Measurements from ENCODE around the gene DSTN. TPM values are rescaled to one million over a fixed set of nuclear protein-coding genes. Genes with fewer than 3 reads are reported as not detected.
A peak's percentile ranks its signal among the peaks of the same experiment; 100 is the strongest.

Gene DSTN
- total and polyA plus RNA-seq, 4 donors, result 1,041 to 5,298 (median 2,110) TPM

DNA sequence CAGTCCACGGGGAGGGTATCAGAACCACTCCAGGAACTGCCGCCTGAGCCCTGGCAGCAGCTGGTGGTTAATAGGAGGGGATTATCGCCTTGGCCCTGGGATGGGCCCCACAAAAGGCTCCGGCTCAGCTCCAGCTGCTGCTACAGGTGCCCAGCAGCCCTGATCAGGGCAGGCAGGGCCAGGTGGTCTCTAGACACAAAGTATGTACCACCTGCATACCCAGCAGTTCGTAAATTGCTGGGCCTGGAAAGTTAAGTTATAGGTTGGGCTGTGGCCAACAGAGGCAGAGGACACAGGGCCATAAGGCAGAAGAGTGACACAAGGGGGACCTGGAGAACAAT, 77.1 kb downstream of the DSTN start:
- DNase-seq (peak; percentile 30 to 48), ATAC-seq (ENCODE audit: low FRiP score) (no peak)
- Histone ChIP-seq H3K27ac (ENCODE audit: low read depth in 1 of 2, low read length in 2 of 2) (no peak overlapping the region), H3K36me3 (ENCODE audit: control insufficient read depth in 1 of 2, insufficient read depth in 2 of 2, low read length in 1 of 2) (peaks cover 0 to 2% of the 10 kb centered on the region in 2 donors), H3K4me1 (ENCODE audit: control insufficient read depth in 1 of 2, insufficient read depth in 2 of 2, low read length in 2 of 2) (no peaks in the 10 kb centered on the region), H3K9me3 (ENCODE audit: control insufficient read depth, low read length) (no peaks in the 10 kb centered on the region), H3K27me3 (ENCODE audit: control insufficient read depth in 1 of 2, insufficient read depth in 2 of 2, low read length in 1 of 2) (no peaks in the 10 kb centered on the region), H3K4me3 (ENCODE audit: low read length in 2 of 2) (no peak overlapping the region)
- whole genome bisulfite sequencing, 2 donors, result 63 to 71% methylated on average over 5 of the region's 5 CpGs
- intact Hi-C loops (cut with DNase I), result no loop called here

DNA sequence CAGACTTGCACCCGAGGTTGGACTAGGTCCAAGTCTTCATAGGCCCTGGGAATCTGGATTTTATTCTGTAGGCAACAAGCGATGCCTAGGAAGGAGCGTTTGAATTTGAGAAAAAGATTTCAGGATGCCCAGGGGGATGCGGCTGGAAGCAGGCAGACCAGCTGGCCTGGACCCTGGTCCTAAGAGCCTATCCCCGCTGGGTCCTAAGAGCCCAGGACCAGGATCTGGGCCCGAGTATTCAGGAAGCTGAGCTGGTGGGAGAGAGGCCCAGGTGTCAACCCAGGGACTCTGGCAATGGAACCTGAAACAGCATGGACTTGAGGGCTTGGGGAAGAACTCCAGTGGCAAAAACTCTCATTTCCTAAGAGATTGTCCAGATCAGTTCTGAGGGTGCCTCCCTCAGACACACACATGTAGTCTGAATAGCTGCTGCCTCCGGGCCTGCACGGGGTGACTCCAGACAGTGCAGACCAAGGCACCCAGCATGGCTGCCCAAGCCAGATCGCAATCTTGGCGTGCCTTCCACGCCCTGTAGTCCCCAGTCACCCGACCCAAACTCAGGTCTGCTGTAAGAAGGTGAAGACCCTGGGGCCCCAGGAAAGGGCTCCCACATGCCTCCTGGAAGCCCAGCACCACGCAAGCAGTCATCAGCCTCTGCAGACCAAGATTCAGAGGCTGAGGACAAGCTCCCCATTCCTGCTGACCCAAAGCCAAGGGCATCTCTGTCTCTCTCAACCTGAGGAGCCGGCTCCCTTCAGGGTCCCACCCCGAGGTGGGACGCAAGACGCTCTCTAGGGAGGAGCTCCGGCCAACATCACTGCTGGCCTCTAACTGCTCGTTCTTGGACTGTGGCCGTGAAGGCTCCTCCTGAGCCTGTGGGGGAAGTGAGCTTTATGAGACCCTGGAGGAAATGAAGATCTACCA, 77.8 kb downstream of the DSTN start:
- WGBS, 2 donors, result 55 to 65% methylated on average over 20 of the region's 20 CpGs
- H3K36me3 ChIP-seq (ENCODE audit: control insufficient read depth in 1 of 2, insufficient read depth in 2 of 2, low read length in 1 of 2), result peaks cover 0 to 2% of the 10 kb centered on the region in 2 donors
- intact Hi-C loops (cut with DNase I), result no loop called here
- H3K27ac ChIP-seq (ENCODE audit: low read depth in 1 of 2, low read length in 2 of 2), result no peak overlapping the region
- H3K4me1 ChIP-seq (ENCODE audit: control insufficient read depth in 1 of 2, insufficient read depth in 2 of 2, low read length in 2 of 2), result no peaks in the 10 kb centered on the region
- H3K27me3 ChIP-seq (ENCODE audit: control insufficient read depth in 1 of 2, insufficient read depth in 2 of 2, low read length in 1 of 2), result no peaks in the 10 kb centered on the region
- peak in 1 of 2 donors; percentile 65 for DNase-seq
- H3K4me3 ChIP-seq (ENCODE audit: low read length in 2 of 2), result no peak overlapping the region
- ATAC-seq (ENCODE audit: low FRiP score), result no peak
- no peaks in the 10 kb centered on the region for H3K9me3 ChIP-seq (ENCODE audit: control insufficient read depth, low read length)

DNA sequence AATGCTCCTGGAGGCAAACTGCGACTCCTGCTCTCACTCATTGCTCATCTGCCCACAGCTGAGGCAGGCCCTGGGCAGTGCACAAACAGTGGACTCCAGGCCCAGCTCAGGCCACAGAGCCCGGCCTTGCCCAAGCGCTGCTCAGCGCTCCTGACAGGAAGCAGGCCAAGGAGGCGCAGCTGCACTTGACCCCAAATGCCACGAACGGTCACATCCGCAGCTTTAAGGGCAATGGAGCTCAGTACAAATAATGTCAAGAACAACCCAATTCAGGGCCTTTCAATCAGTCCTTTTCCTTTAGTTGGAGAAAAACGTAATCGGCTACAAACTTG, 78.4 kb downstream of the DSTN start:
- Histone ChIP-seq H3K4me1 (ENCODE audit: control insufficient read depth in 1 of 2, insufficient read depth in 2 of 2, low read length in 2 of 2) (no peaks in the 10 kb centered on the region), H3K9me3 (ENCODE audit: control insufficient read depth, low read length) (no peaks in the 10 kb centered on the region), H3K4me3 (ENCODE audit: low read length in 2 of 2) (no peak overlapping the region), H3K27ac (ENCODE audit: low read depth in 1 of 2, low read length in 2 of 2) (no peak overlapping the region), H3K27me3 (ENCODE audit: control insufficient read depth in 1 of 2, insufficient read depth in 2 of 2, low read length in 1 of 2) (no peaks in the 10 kb centered on the region), H3K36me3 (ENCODE audit: control insufficient read depth in 1 of 2, insufficient read depth in 2 of 2, low read length in 1 of 2) (peaks cover 0 to 2% of the 10 kb centered on the region in 2 donors)
- WGBS, 2 donors, result 52 to 61% methylated on average over 10 of the region's 10 CpGs
- DNase-seq (peak in 1 of 2 donors; percentile 81), ATAC-seq (ENCODE audit: low FRiP score) (no peak)
- intact Hi-C loops (cut with DNase I), result no loop called here

DNA sequence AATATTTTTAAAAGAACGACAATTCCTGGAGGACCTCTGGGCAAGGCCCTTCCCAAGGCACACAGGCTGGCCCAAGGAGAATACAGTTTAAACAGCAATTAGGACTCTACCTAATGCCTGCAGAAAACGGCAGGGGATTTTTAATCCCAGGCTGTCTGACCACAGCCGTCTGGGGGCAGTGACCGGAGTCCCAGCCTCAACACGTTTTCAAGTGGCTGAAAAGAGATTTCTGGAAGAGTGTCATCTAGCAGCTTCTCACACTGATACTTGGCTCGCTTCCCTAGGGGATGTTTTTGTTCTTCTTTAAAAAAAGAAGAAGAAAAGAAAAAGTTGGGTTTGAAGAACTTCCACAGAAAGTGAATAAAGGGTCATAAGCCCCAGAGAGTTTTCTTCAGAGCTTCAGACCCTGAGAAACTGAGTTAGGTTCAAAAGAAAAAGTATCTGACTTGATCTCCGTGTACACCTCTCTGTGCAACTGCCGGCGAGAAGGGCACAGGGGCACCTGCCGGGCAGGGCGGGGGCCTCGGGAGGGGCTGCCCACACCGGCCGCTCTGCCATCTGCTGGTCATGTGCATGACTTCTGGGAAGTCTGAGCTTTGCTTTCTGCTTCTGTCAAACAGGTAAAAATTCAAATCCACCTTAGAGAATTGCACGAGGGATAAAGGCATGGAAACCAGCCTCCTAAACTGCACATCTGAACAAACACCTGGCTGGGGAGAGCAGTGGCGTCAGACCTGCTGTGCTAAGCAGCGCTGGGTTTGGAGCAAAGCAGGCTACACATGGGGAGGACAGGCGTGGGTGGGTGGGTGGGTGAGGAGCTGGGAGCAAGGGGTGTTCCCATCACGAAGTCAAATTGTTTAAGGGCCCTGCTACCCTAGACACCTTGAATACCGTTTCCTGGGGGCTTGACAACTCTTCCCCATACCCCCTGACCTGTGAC, 79.2 kb downstream of the DSTN start:
- Histone ChIP-seq H3K4me1 (ENCODE audit: control insufficient read depth in 1 of 2, insufficient read depth in 2 of 2, low read length in 2 of 2) (no peaks in the 10 kb centered on the region), H3K27me3 (ENCODE audit: control insufficient read depth in 1 of 2, insufficient read depth in 2 of 2, low read length in 1 of 2) (no peaks in the 10 kb centered on the region), H3K27ac (ENCODE audit: low read depth in 1 of 2, low read length in 2 of 2) (no peak overlapping the region), H3K36me3 (ENCODE audit: control insufficient read depth in 1 of 2, insufficient read depth in 2 of 2, low read length in 1 of 2) (peaks cover 0 to 2% of the 10 kb centered on the region in 2 donors), H3K9me3 (ENCODE audit: control insufficient read depth, low read length) (no peaks in the 10 kb centered on the region), H3K4me3 (ENCODE audit: low read length in 2 of 2) (no peak overlapping the region)
- WGBS, 2 donors, result 61 to 69% methylated on average over 20 of the region's 20 CpGs
- ATAC-seq (ENCODE audit: low FRiP score) (no peak), DNase-seq (peak in 1 of 2 donors; percentile 72)
- intact Hi-C loops (cut with DNase I), result no loop called here

DNA sequence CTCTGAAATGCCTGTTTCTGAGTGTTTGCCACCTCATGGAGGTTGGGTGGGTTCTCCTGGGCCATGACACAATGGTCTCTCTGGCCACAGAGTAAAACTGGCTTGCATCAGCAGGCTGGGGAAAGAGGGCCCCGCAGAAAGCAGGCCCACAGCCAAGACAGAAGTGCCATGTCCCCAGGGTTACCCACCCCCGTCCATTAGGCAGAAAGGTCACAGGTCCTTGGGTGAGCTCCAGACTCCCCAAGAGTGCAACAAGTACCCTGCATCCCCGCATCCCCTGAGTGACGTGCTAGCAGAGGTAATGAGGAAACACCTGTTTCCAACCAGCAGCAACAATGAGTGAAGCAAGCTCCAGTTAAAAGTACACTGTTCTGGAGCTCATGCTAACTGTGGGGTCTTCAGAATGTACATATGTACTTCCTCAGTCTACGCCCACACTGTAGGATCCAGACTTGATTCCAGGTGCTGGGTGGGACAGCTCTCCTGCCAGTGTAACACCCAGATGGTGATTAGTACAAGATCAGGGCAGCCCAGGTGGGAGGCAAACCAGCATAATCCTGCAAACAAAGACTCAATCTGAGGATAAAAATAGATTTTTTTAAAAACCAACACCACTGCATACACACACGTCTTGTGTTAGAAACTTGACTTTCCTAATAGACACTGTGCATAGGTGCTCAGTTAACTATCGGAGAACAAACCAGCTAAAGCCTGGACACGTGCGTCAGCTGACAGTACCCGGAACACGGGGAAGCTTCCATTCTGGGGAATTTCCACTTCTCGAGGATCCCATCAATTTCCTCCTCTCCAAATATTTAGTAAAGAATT, 80.6 kb downstream of the DSTN start:
- no peaks in the 10 kb centered on the region for H3K4me1 ChIP-seq (ENCODE audit: control insufficient read depth in 1 of 2, insufficient read depth in 2 of 2, low read length in 2 of 2)
- WGBS, 2 donors, result 63 to 65% methylated on average over 12 of the region's 12 CpGs
- ATAC-seq (ENCODE audit: low FRiP score) (no peak), DNase-seq (peak in 1 of 2 donors; percentile 60)
- peaks cover 0 to 2% of the 10 kb centered on the region in 2 donors for H3K36me3 ChIP-seq (ENCODE audit: control insufficient read depth in 1 of 2, insufficient read depth in 2 of 2, low read length in 1 of 2)
- H3K9me3 ChIP-seq (ENCODE audit: control insufficient read depth, low read length), result no peaks in the 10 kb centered on the region
- H3K27me3 ChIP-seq (ENCODE audit: control insufficient read depth in 1 of 2, insufficient read depth in 2 of 2, low read length in 1 of 2), result no peaks in the 10 kb centered on the region
- H3K4me3 ChIP-seq (ENCODE audit: low read length in 2 of 2), result no peak overlapping the region
- H3K27ac ChIP-seq (ENCODE audit: low read depth in 1 of 2, low read length in 2 of 2), result no peak overlapping the region
- intact Hi-C loops (cut with DNase I), result loop anchor here in 1 of 2 donors (10.0 kb wide), 1 partner anchor 244 kb away; no protein-coding TSS in a partner anchor

DNA sequence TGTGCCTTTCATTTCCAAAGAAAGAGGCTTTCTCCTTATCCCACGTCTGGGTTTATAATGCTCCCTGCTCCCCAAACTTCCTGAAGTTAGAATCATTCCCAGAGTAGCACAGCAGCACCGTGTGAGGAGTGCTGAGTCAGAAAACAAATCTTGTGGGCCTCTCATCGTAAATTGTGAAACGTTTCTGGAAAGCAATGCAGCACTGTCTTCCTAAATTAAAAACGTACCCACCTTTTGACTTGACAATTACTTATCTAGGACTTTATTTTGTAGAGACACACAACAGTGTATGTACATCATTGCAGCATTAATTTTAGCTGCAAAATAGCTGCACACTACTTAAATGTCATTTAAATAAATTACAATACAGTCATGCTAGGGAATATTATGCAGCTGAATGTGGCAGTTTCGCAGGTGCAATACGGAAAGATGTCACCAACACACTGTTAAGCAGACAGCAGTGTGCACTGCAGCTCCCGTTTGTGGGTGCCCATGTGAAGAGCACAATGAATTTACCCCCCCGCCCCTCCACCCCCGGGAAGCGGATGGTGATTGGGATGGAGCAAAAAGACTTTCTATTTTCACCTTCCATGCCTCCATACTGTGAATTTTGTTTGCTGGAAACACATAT, 81.4 kb downstream of the DSTN start:
- DNase-seq, result peak in 1 of 2 donors; percentile 50
- Histone ChIP-seq H3K27ac (ENCODE audit: low read depth in 1 of 2, low read length in 2 of 2) (no peak overlapping the region), H3K36me3 (ENCODE audit: control insufficient read depth in 1 of 2, insufficient read depth in 2 of 2, low read length in 1 of 2) (peaks cover 0 to 2% of the 10 kb centered on the region in 2 donors), H3K9me3 (ENCODE audit: control insufficient read depth, low read length) (no peaks in the 10 kb centered on the region), H3K4me1 (ENCODE audit: control insufficient read depth in 1 of 2, insufficient read depth in 2 of 2, low read length in 2 of 2) (no peaks in the 10 kb centered on the region), H3K4me3 (ENCODE audit: low read length in 2 of 2) (no peak overlapping the region), H3K27me3 (ENCODE audit: control insufficient read depth in 1 of 2, insufficient read depth in 2 of 2, low read length in 1 of 2) (no peaks in the 10 kb centered on the region)
- no peak for ATAC-seq (ENCODE audit: low FRiP score)
- intact Hi-C loops (cut with DNase I), result loop anchor here in 1 of 2 donors (10.0 kb wide), 1 partner anchor 244 kb away; no protein-coding TSS in a partner anchor
- WGBS, 2 donors, result 49 to 51% methylated on average over 11 of the region's 11 CpGs

DNA sequence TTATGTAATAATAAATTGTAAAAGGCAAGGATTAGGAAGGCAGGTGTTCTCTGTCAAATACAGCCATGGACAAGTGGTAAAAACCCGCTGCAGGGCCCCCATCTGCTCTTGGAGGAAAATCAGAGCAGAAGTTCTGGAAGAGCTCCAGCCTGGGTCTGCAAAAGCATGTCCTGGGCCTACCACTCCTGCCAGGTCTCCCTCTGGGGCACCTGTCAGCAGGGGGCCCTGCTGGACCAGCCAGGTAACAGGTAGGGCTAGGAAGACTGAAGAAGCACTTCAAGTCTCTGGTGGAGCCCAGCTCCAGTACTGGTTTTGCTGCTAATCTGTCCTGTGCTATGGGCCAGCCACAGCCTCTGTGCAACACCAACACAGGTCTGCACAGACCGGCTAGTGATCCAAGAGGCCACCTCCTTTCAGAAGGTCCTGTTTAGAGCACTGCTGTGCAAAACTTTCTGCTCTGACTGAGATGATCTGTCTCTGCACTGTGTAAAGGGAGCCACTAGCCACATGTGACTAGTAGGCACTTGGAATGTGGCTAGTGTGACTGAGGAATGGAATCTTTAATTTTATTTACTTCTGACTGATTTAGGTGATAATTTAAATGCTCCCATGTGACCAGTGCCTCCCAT, 82.0 kb downstream of the DSTN start:
- no peaks in the 10 kb centered on the region for H3K9me3 ChIP-seq (ENCODE audit: control insufficient read depth, low read length)
- intact Hi-C loops (cut with DNase I), result loop anchor here in 1 of 2 donors (10.0 kb wide), 1 partner anchor 243 kb away; no protein-coding TSS in a partner anchor
- DNase-seq (peak in 1 of 2 donors; percentile 33), ATAC-seq (ENCODE audit: low FRiP score) (no peak)
- H3K27me3 ChIP-seq (ENCODE audit: control insufficient read depth in 1 of 2, insufficient read depth in 2 of 2, low read length in 1 of 2), result no peaks in the 10 kb centered on the region
- 87 to 95% methylated on average over 2 of the region's 2 CpGs for WGBS, 2 donors
- peaks cover 0 to 2% of the 10 kb centered on the region in 2 donors for H3K36me3 ChIP-seq (ENCODE audit: control insufficient read depth in 1 of 2, insufficient read depth in 2 of 2, low read length in 1 of 2)
- no peak overlapping the region for H3K27ac ChIP-seq (ENCODE audit: low read depth in 1 of 2, low read length in 2 of 2)
- no peak overlapping the region for H3K4me3 ChIP-seq (ENCODE audit: low read length in 2 of 2)
- H3K4me1 ChIP-seq (ENCODE audit: control insufficient read depth in 1 of 2, insufficient read depth in 2 of 2, low read length in 2 of 2), result no peaks in the 10 kb centered on the region

All from aorta (tissue), 5 donors.